SK-N-MC (cell line): ENCODE results near the gene MASP2.

ENCODE experiments used
- EZH2 ChIP-seq: fragments of 200-600 bp; sonication (generic); IDR thresholded peaks from one replicate; pipeline ENCODE4 v1.6.1; 2017; ENCODE audit warnings: antibody characterized with exemption
- POLR2AphosphoS5 ChIP-seq: IDR thresholded peaks from 2 replicates; pipeline ENCODE4 v1.6.1; 2012; ENCODE audit warnings: mild to moderate bottlenecking, low read depth, low read length, borderline replicate concordance

GRCh38 chr1:11045428-11046269, 1.4 kb downstream of the MASP2 start:
- TF ChIP-seq POLR2AphosphoS5 (no peak), EZH2 (no peak)
